GM21423 (cell line): ENCODE data around the gene DDX28.
"Not testable (repeated sequence)": the region's sequence is repeated elsewhere in the genome, so short reads cannot be mapped to it uniquely, and the experiment has no call there.

Experiments used
- ATAC-seq: cut with Tn5 transposase; IDR thresholded peaks from one replicate; pipeline ENCODE4 v1.9.1; 2021; ENCODE audit warnings: mild to moderate bottlenecking, moderate library complexity; ENCODE audit not compliant: unreplicated experiment

Gene DDX28

GRCh38 chr16:68040506-68041288 is 17.7 kb upstream of the DDX28 start:
- peak; percentile 75 for ATAC-seq

GRCh38 chr16:68037841-68038597 is 15.0 kb upstream of the DDX28 start:
- ATAC-seq: peak; percentile 42

- ATAC-seq: no peak
These were observed 12.2 kb upstream of the DDX28 start for GRCh38 chr16:68035227-68035626.

- ATAC-seq: no peak
These were observed 10.1 kb upstream of the DDX28 start for GRCh38 chr16:68033101-68033500.

GRCh38 chr16:68031951-68032350 is 8.9 kb upstream of the DDX28 start:
- no peak for ATAC-seq

GRCh38 chr16:68030108-68030507 is 7.1 kb upstream of the DDX28 start:
- ATAC-seq: not testable (repeated sequence)

- ATAC-seq: no peak
These were observed 6.0 kb upstream of the DDX28 start for GRCh38 chr16:68028996-68029395.

GRCh38 chr16:68022278-68022727 is 729 bp downstream of the DDX28 start:
- ATAC-seq: peak; percentile 7

- no peak for ATAC-seq
These were observed 1.5 kb downstream of the DDX28 start for GRCh38 chr16:68021490-68021889.

GRCh38 chr16:68019167-68019680 is 3.8 kb downstream of the DDX28 start:
- no peak for ATAC-seq

- no peak for ATAC-seq
These were observed 7.4 kb downstream of the DDX28 start, which contains the start of gene DPEP2NB for GRCh38 chr16:68015681-68016080. Gene DPEP2NB, minus strand, starts transcription at chr16:68015911. Its CDS starts 141 bp downstream, at chr16:68015770.

GRCh38 chr16:68013440-68013839 is 9.6 kb downstream of the DDX28 start:
- no peak for ATAC-seq

GRCh38 chr16:68009872-68010271 is 13.2 kb downstream of the DDX28 start:
- ATAC-seq: not testable (repeated sequence)

GRCh38 chr16:68009157-68009735 is 13.8 kb downstream of the DDX28 start:
- ATAC-seq: no peak

- ATAC-seq: no peak
These were observed 17.2 kb downstream of the DDX28 start for GRCh38 chr16:68005786-68006286.

- ATAC-seq: no peak
These were observed 17.8 kb downstream of the DDX28 start for GRCh38 chr16:68005211-68005610.

GRCh38 chr16:68003031-68003430 is 20.0 kb downstream of the DDX28 start:
- no peak for ATAC-seq

- no peak for ATAC-seq
These were observed 22.6 kb downstream of the DDX28 start for GRCh38 chr16:68000450-68000849.

GRCh38 chr16:67999985-68000384 is 23.0 kb downstream of the DDX28 start:
- no peak for ATAC-seq

GRCh38 chr16:67998779-67999688 is 24.0 kb downstream of the DDX28 start, which contains the start of gene DPEP2:
Gene DPEP2, minus strand, starts transcription at chr16:67999484. Its CDS starts 6,272 bp downstream, at chr16:67993212.
- ATAC-seq: not testable (repeated sequence)
